ENCODE data around the gene INPP5E.

GRCh38 chr9:136451221-136451877 lies 11.7 kb upstream of the INPP5E start:
- TF ChIP-seq POLR2AphosphoS5 (IDR thresholded peaks at IDR 0.05; ENCODE audit: low read depth, low read length) (no peak), TAF1 (IDR thresholded peaks at IDR 0.05; ENCODE audit: borderline replicate concordance, insufficient read depth, low read length) (no peak)
